GM21390 (cell line): ENCODE data around the gene RRAGD.

Experiments used
- ATAC-seq: cut with Tn5 transposase; IDR thresholded peaks from one replicate; pipeline ENCODE4 v1.9.1; 2021; ENCODE audit not compliant: unreplicated experiment

Gene RRAGD

GRCh38 chr6:89379281-89379680, 32.8 kb downstream of the RRAGD start:
- no peak for ATAC-seq

GRCh38 chr6:89378628-89379027, 33.4 kb downstream of the RRAGD start:
- no peak for ATAC-seq

- peak; percentile 71 for ATAC-seq
Observed at GRCh38 chr6:89375427-89376267, 36.4 kb downstream of the RRAGD start.

- ATAC-seq, result peak; percentile 47
Observed at GRCh38 chr6:89372506-89372901, 39.6 kb downstream of the RRAGD start.

GRCh38 chr6:89371849-89372505, 40.1 kb downstream of the RRAGD start:
- peak; percentile 61 for ATAC-seq

- ATAC-seq, result no peak
Observed at GRCh38 chr6:89368999-89369398, 43.1 kb downstream of the RRAGD start.

- no peak for ATAC-seq
Observed at GRCh38 chr6:89368107-89368506, 44.0 kb downstream of the RRAGD start.

- ATAC-seq, result no peak
Observed at GRCh38 chr6:89364586-89364985, 47.5 kb downstream of the RRAGD start.

GRCh38 chr6:89361171-89361570, 50.9 kb downstream of the RRAGD start:
- no peak for ATAC-seq

- ATAC-seq, result peak; percentile 48
Observed at GRCh38 chr6:89360415-89360999, 51.6 kb downstream of the RRAGD start.

GRCh38 chr6:89359561-89359960, 52.5 kb downstream of the RRAGD start:
- ATAC-seq, result no peak

GRCh38 chr6:89357390-89357789, 54.7 kb downstream of the RRAGD start:
- peak; percentile 56 for ATAC-seq

GRCh38 chr6:89356642-89357170, 55.4 kb downstream of the RRAGD start:
- ATAC-seq, result no peak

- no peak for ATAC-seq
Observed at GRCh38 chr6:89355511-89356194, 56.4 kb downstream of the RRAGD start.

GRCh38 chr6:89353702-89354392, 58.2 kb downstream of the RRAGD start:
- ATAC-seq, result no peak

GRCh38 chr6:89353118-89353556, 58.9 kb downstream of the RRAGD start:
- no peak for ATAC-seq

GRCh38 chr6:89352278-89353117, 59.6 kb downstream of the RRAGD start, which contains the start of gene UBE2J1:
UBE2J1 (minus strand) TSS chr6:89352722; CDS start chr6:89352569, 153 bp downstream.
- ATAC-seq, result peak; percentile 30

- no peak for ATAC-seq
Observed at GRCh38 chr6:89351671-89352277, 60.3 kb downstream of the RRAGD start.
